ENCODE results near the gene PSG11.
"Not testable (repeated sequence)": the region's sequence is repeated elsewhere in the genome, so short reads cannot be mapped to it uniquely, and the experiment has no call there.

DNA sequence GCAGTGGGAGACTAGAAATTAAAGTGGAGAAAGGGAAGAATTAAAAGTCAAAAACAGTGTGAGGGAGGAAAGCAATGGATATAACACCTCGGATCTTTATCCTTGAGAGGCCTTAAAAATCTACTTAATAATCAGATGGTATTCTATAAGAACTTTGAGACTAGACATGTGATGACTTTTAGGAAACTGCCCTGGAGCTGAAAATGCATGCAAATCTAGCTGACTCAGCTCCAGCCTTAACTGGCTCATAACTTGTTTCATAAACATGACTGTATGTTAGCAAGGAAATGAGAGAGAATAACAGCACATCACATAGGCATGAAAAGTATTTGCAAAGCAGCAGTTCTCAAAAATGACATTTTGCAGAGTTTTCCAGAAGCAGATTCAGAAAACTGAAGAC lies 38.1 kb downstream of the PSG11 start:
- TF ChIP-seq POLR2A (IDR thresholded peaks at IDR 0.05; ENCODE audit: low read length); GATA1 (IDR thresholded peaks at IDR 0.05; ENCODE audit: low read depth, low read length): not testable (repeated sequence)
